Astrocyte of the cerebellum (primary cell): ENCODE measurements around the gene AGBL1.

ENCODE experiments used
- DNase-seq: peaks from one replicate; pipeline ENCODE4 v3.0.0-alpha.2; 2011; ENCODE audit warnings: low read depth
- H3K4me3 ChIP-seq: 2 replicates; pipeline ENCODE4 v1.5.1; 2011; ENCODE audit warnings: mild to moderate bottlenecking, low read depth, low read length, moderate library complexity
- CTCF ChIP-seq: IDR thresholded peaks from 2 replicates; pipeline ENCODE4 v1.5.1; 2012; ENCODE audit warnings: low read length, low read depth, moderate library complexity, mild to moderate bottlenecking; ENCODE audit errors: missing control alignments
- in situ Hi-C: cut with HindIII; loops from 2 replicates; pipeline ENCODE4 v1.10.0; 2017; ENCODE audit warnings: low sequenced_read_pairs

AGBL1 gene

GRCh38 chr15:86611417-86612040 is 531.9 kb downstream of the AGBL1 start:
- TF ChIP-seq CTCF: no peak
- peak; percentile 31 for DNase-seq
- in situ Hi-C loops: no loop called here
- H3K4me3 ChIP-seq: no peak overlapping the region

- no peak for TF ChIP-seq CTCF
- in situ Hi-C loops: no loop called here
- DNase-seq: no peak
- no peak overlapping the region for H3K4me3 ChIP-seq
Measured at GRCh38 chr15:86615411-86615810, 535.7 kb downstream of the AGBL1 start.

GRCh38 chr15:86615816-86616215 is 536.1 kb downstream of the AGBL1 start:
- no peak for DNase-seq
- in situ Hi-C loops: no loop called here
- TF ChIP-seq CTCF: no peak
- no peak overlapping the region for H3K4me3 ChIP-seq

DNA sequence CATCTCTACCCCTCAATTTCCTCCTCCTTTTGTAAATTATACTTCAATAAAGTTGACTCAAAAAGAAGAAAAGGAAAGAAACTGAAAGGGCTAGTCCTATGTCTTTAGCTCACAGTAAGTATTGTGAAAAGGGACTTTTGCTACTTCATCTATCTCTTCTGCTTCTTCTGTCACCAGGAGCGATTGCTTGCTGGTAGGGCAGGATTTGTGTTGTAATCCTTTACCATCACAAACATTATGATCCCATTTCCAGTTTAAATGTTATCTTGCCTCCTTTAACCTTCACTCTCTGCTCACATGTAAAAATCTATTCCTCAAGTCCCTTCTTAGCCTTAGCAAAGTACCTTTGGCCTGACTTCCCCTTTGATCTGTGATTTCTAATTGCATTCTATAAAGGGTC is 537.1 kb downstream of the AGBL1 start:
- H3K4me3 ChIP-seq: no peak overlapping the region
- DNase-seq: no peak
- no peak for TF ChIP-seq CTCF
- in situ Hi-C loops: no loop called here

GRCh38 chr15:86620157-86620556 is 540.5 kb downstream of the AGBL1 start:
- TF ChIP-seq CTCF: no peak
- H3K4me3 ChIP-seq: no peak overlapping the region
- in situ Hi-C loops: no loop called here
- no peak for DNase-seq

GRCh38 chr15:86620641-86621349 is 541.1 kb downstream of the AGBL1 start:
- no peak overlapping the region for H3K4me3 ChIP-seq
- TF ChIP-seq CTCF: no peak
- DNase-seq: no peak
- in situ Hi-C loops: no loop called here
